Natural killer cell (primary cell): ENCODE measurements around the gene IDI1. TPM values are rescaled to one million over a fixed set of nuclear protein-coding genes. Genes with fewer than 3 reads are reported as not detected.
"Not testable (repeated sequence)": the region's sequence is repeated elsewhere in the genome, so short reads cannot be mapped to it uniquely, and the experiment has no call there.

Experiments used
- ATAC-seq, 3 donors: fragments of 150-1000 bp in 2 of 3; fragments of 200-7000 bp in 1 of 3; cut with Tn5 transposase; 1 replicate in 1 of 3; 2 replicates in 2 of 3; pipeline ENCODE4 v1.10.0; 2021; ENCODE audit warnings: mild to moderate bottlenecking in 2 of 3, moderate library complexity in 2 of 3
- DNase-seq, 2 donors: peaks; one replicate each; pipeline versions ENCODE4 v3.0.0 to v3.0.0-alpha.2; 2013 to 2021; ENCODE audit warnings: mixed read lengths in 1 of 2
- H3K27ac ChIP-seq: one replicate; pipeline ENCODE4 v1.5.1; 2013; ENCODE audit warnings: mild to moderate bottlenecking, low read length
- H3K27me3 ChIP-seq: one replicate; pipeline ENCODE4 v1.6.1; 2013; ENCODE audit warnings: low read length; ENCODE audit not compliant: control insufficient read depth, insufficient read depth
- H3K36me3 ChIP-seq: one replicate; pipeline ENCODE4 v1.6.1; 2013; ENCODE audit warnings: low read length; ENCODE audit not compliant: control insufficient read depth, insufficient read depth
- H3K4me1 ChIP-seq: one replicate; pipeline ENCODE4 v1.6.1; 2013; ENCODE audit warnings: low read length; ENCODE audit not compliant: control insufficient read depth, insufficient read depth
- H3K4me3 ChIP-seq: one replicate; pipeline ENCODE4 v1.5.1; 2013; ENCODE audit warnings: low read length
- H3K9me3 ChIP-seq: one replicate; pipeline ENCODE4 v1.6.1; 2013; ENCODE audit warnings: low read length; ENCODE audit not compliant: control insufficient read depth, insufficient read depth
- H3K27ac Mint-ChIP-seq, 2 donors: one replicate each; pipeline ENCODE4 v1.8.0; 2022; ENCODE audit warnings: mild to moderate bottlenecking in 2 of 2, mixed read lengths in 2 of 2, moderate library complexity in 1 of 2
- H3K27me3 Mint-ChIP-seq, 2 donors: one replicate each; pipeline ENCODE4 v1.8.0; 2022; ENCODE audit warnings: low read depth in 2 of 2, mixed read lengths in 2 of 2
- H3K36me3 Mint-ChIP-seq: one replicate; pipeline ENCODE4 v1.8.0; 2022; ENCODE audit warnings: mixed read lengths
- H3K4me1 Mint-ChIP-seq, 2 donors: one replicate each; pipeline ENCODE4 v1.8.0; 2022; ENCODE audit warnings: mixed read lengths in 2 of 2
- H3K4me3 Mint-ChIP-seq: one replicate; pipeline ENCODE4 v1.8.0; 2022; ENCODE audit warnings: mild to moderate bottlenecking, moderate library complexity, mixed read lengths
- H3K9me3 Mint-ChIP-seq, 2 donors: one replicate each; pipeline ENCODE4 v1.8.0; 2022; ENCODE audit warnings: mixed read lengths in 2 of 2
- WGBS: methylation state at CpG from one replicate; pipeline ENCODE4 v1.1.7; 2013; ENCODE audit warnings: missing lambda C conversion rate; ENCODE audit not compliant: insufficient coverage; 5-methylcytosine and 5-hydroxymethylcytosine counted together
- intact Hi-C: fragments of 100-400 bp; cut with micrococcal nuclease; formaldehyde crosslinking; loops from one replicate; pipeline ENCODE4 v1.14.2; 2022
- total RNA-seq, 4 donors: library from RNA; stranded (reverse); fragments of 120-200 nt in 1 of 4; gene quantifications; one replicate each; pipeline versions ENCODE4 v1.2.3 to v1.2.4, GENCODE V29; 2013 to 2022
- TF ChIP-seq, protein P1 (sequence below): fragments of 200-600 bp; IDR thresholded peaks from one replicate; pipeline ENCODE4 v1.8.0; 2022; ENCODE audit warnings: antibody characterized with exemption

IDI1 gene
- total RNA-seq, 3 donors from 2014 or later (not counting 1 experiment from before 2014, with no cell fraction given): 156 to 229 (median 163) TPM

DNA sequence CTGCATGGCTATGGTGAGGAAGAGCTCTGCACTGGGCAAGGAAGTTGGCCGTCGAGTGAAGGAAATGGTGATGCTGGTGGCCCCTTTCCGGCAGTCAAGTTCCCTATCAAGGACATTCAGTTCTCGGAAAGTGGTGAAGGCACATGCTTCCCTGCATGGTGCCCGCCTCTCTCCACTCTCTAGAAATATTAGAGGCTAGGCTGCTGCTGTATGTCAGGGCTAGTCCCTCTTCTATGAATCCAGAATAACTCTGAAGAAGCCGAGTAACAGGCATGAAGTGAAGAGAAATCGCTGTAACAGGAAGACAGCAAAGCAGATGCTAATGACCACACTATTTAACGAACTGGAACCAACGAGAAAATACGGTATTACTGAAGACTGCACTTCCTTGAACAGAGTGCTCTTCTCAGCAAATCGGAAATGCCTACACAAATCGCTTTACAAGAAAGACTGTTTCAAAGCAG lies 5.4 kb downstream of the IDI1 start:
- peaks cover 29% of the 10 kb centered on the region for H3K4me1 ChIP-seq
- no peaks in the 10 kb centered on the region for H3K9me3 ChIP-seq
- TF ChIP-seq, protein P1, sequence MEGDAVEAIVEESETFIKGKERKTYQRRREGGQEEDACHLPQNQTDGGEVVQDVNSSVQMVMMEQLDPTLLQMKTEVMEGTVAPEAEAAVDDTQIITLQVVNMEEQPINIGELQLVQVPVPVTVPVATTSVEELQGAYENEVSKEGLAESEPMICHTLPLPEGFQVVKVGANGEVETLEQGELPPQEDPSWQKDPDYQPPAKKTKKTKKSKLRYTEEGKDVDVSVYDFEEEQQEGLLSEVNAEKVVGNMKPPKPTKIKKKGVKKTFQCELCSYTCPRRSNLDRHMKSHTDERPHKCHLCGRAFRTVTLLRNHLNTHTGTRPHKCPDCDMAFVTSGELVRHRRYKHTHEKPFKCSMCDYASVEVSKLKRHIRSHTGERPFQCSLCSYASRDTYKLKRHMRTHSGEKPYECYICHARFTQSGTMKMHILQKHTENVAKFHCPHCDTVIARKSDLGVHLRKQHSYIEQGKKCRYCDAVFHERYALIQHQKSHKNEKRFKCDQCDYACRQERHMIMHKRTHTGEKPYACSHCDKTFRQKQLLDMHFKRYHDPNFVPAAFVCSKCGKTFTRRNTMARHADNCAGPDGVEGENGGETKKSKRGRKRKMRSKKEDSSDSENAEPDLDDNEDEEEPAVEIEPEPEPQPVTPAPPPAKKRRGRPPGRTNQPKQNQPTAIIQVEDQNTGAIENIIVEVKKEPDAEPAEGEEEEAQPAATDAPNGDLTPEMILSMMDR: no peak
- H3K36me3 ChIP-seq: peaks cover 36% of the 10 kb centered on the region
- Mint-ChIP-seq H3K36me3 (peaks cover 7% of the 10 kb centered on the region), H3K4me3 (peak overlapping the region; percentile 87), H3K4me1 (peaks cover 48 to 53% of the 10 kb centered on the region in 2 donors), H3K9me3 (no peaks in the 10 kb centered on the region), H3K27ac (peak overlapping the region; percentile 89 to 96), H3K27me3 (no peaks in the 10 kb centered on the region)
- 8% methylated on average over 12 of the region's 12 CpGs for WGBS
- intact Hi-C loops: no loop called here
- ATAC-seq (peak; percentile 42 to 67 (median 48)), DNase-seq (peak in 1 of 2 donors; percentile 61)
- peak overlapping the region; percentile 17 for H3K4me3 ChIP-seq
- H3K27me3 ChIP-seq: no peaks in the 10 kb centered on the region
- peak overlapping the region; percentile 78 for H3K27ac ChIP-seq

DNA sequence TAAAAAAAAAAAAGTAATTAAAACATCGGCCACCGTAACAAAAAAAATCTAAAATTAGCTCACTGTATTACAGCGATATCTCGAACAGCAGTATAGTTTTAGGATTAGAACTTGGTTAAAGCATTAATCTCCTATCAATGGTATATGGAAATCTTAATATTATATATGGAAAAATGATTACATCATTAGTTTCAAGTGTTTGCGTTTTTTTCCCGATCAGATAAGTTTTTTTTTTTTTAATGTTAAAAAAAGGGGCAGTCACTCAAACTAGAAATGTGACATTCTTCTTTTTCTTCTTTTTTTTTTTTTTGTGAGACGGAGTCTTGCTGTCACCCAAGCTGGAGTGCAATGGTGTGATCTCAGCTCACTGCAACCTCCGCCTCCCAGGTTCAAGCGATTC lies 7.4 kb downstream of the IDI1 start:
- Histone ChIP-seq H3K4me1 (peaks cover 18% of the 10 kb centered on the region), H3K4me3 (no peak overlapping the region), H3K27ac (no peak overlapping the region), H3K9me3 (no peaks in the 10 kb centered on the region), H3K27me3 (no peaks in the 10 kb centered on the region), H3K36me3 (peaks cover 43% of the 10 kb centered on the region)
- peaks cover 42 to 44% of the 10 kb centered on the region in 2 donors for H3K4me1 Mint-ChIP-seq
- peak overlapping the region in 1 of 2 donors; percentile 29 for H3K27ac Mint-ChIP-seq
- H3K4me3 Mint-ChIP-seq: no peak overlapping the region
- peaks cover 7% of the 10 kb centered on the region for H3K36me3 Mint-ChIP-seq
- no peak for ATAC-seq
- H3K27me3 Mint-ChIP-seq: no peaks in the 10 kb centered on the region
- 100% methylated on average over 3 of the region's 9 CpGs for WGBS
- intact Hi-C loops: no loop called here
- H3K9me3 Mint-ChIP-seq: no peaks in the 10 kb centered on the region
- TF ChIP-seq, protein P1: no peak
- DNase-seq: no peak

DNA sequence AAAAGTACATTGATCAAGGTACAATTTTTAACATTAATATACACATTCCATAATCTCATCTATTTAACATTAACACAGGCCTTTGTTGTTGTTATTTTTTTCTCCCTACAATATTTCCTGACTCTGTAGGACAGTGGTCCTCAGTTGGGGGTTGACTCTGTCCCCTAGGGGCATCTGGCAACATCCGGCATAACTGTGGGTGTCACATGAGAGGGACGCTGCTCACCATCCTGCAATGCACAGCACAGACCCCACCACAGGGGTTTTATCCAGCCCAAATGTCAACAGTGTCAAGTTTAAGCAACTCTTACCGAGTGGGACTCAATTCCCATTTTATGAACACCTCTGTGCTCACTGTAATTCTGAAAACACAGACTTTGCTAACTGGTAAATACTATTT lies 8.8 kb downstream of the IDI1 start:
- peaks cover 32 to 36% of the 10 kb centered on the region in 2 donors for H3K4me1 Mint-ChIP-seq
- H3K36me3 Mint-ChIP-seq: peaks cover 7% of the 10 kb centered on the region
- Histone ChIP-seq H3K27me3 (no peaks in the 10 kb centered on the region), H3K27ac (no peak overlapping the region), H3K36me3 (peaks cover 43% of the 10 kb centered on the region), H3K4me3 (no peak overlapping the region), H3K9me3 (no peaks in the 10 kb centered on the region), H3K4me1 (peaks cover 10% of the 10 kb centered on the region)
- no peaks in the 10 kb centered on the region for H3K27me3 Mint-ChIP-seq
- TF ChIP-seq, protein P1: no peak
- no peak for ATAC-seq
- no peak for DNase-seq
- no peaks in the 10 kb centered on the region for H3K9me3 Mint-ChIP-seq
- WGBS: 89% methylated on average over 3 of the region's 3 CpGs
- H3K4me3 Mint-ChIP-seq: no peak overlapping the region
- peak overlapping the region; percentile 73 to 78 for H3K27ac Mint-ChIP-seq
- intact Hi-C loops: no loop called here

DNA sequence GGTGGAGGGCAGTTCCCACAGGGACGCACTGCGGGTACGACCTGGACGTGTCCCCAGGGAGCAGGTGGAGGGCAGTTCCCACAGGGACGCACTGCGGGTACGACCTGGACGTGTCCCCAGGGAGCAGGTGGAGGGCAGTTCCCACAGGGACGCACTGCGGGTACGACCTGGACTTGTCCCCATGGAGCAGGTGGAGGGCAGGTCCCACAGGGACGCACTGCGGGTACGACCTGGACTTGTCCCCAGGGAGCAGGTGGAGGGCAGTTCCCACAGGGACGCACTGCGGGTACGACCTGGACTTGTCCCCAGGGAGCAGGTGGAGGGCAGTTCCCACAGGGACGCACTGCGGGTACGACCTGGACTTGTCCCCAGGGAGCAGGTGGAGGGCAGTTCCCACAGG lies 10.2 kb downstream of the IDI1 start:
- ATAC-seq, intact Hi-C loops, H3K9me3 Mint-ChIP-seq, H3K4me3 ChIP-seq, H3K9me3 ChIP-seq, H3K27me3 Mint-ChIP-seq, H3K36me3 Mint-ChIP-seq, H3K27ac Mint-ChIP-seq, H3K27me3 ChIP-seq, H3K4me3 Mint-ChIP-seq, H3K27ac ChIP-seq, H3K4me1 ChIP-seq, DNase-seq: not testable (repeated sequence)
- H3K4me1 Mint-ChIP-seq: peaks cover 18 to 22% of the 10 kb centered on the region in 2 donors
- H3K36me3 ChIP-seq: peaks cover 43% of the 10 kb centered on the region
- 91% methylated on average over 9 of the region's 20 CpGs for WGBS
